Panc1 (cell line): ENCODE data around the gene OR2AE1. TPM values are rescaled to one million over a fixed set of nuclear protein-coding genes. Genes with fewer than 3 reads are reported as not detected.
A peak's percentile ranks its signal among the peaks of the same experiment; 100 is the strongest.

Experiments
- ATAC-seq: fragments of 200-7000 bp; cut with Tn5 transposase; 2 replicates; pipeline ENCODE4 v1.9.1; 2020; ENCODE audit warnings: mild to moderate bottlenecking, moderate library complexity
- BruUV-seq: library from RNA; stranded (reverse); fragments of 400-500 nt; replicated peaks from 2 replicates; lab custom pipeline; 2021; lab: Mats Ljungman, UMichigan
- CTCF ChIA-PET: fragments of 300-600 bp; sonication (Branson Sonifier 250); formaldehyde crosslinking; loops from one replicate; lab custom pipeline; 2022; ENCODE audit warnings: antibody characterized with exemption; lab: Charles Lee
- POLR2A ChIA-PET: fragments of 300-600 bp; sonication (Branson Sonifier 250); formaldehyde crosslinking; loops from one replicate; lab custom pipeline; 2022; ENCODE audit warnings: antibody characterized with exemption; lab: Charles Lee
- DNase-seq: peaks from one replicate; pipeline ENCODE4 v3.0.0-alpha.2; 2010; ENCODE audit warnings: low read depth, low spot score
- H3K27ac ChIP-seq: 2 replicates; pipeline ENCODE4 v1.5.1; 2011; ENCODE audit warnings: mild to moderate bottlenecking, low read length, inconsistent platforms
- H3K27me3 ChIP-seq: fragments of 200-500 bp; sonication (Bioruptor generic); 2 replicates; pipeline ENCODE4 v1.6.0; 2014; ENCODE audit warnings: low read length, inconsistent platforms; ENCODE audit not compliant: control insufficient read depth, insufficient read depth
- H3K36me3 ChIP-seq: fragments of 200-500 bp; sonication (Bioruptor generic); 2 replicates; pipeline ENCODE4 v1.5.1; 2014; ENCODE audit warnings: inconsistent platforms, mild to moderate bottlenecking, low read length, moderate library complexity; ENCODE audit not compliant: control insufficient read depth, insufficient read depth
- H3K4me1 ChIP-seq: 2 replicates; pipeline ENCODE4 v1.5.1; 2011; ENCODE audit warnings: inconsistent platforms, mild to moderate bottlenecking, low read length, moderate library complexity; ENCODE audit not compliant: control insufficient read depth, insufficient read depth
- H3K4me3 ChIP-seq, 2 experiments: 2 replicates each; pipeline ENCODE4 v1.5.1; 2011 to 2012; ENCODE audit warnings: low read depth in 2 of 2, low read length in 2 of 2, mild to moderate bottlenecking in 2 of 2, inconsistent platforms in 1 of 2, moderate library complexity in 1 of 2
- H3K9me3 ChIP-seq: fragments of 200-500 bp; sonication (Bioruptor generic); 2 replicates; pipeline ENCODE4 v1.5.1; 2014; ENCODE audit warnings: low read depth, mild to moderate bottlenecking, inconsistent platforms, low read length, moderate library complexity; ENCODE audit not compliant: control insufficient read depth, insufficient read depth
- CTCF ChIP-seq: fragments of 450-650 bp; IDR thresholded peaks from 2 replicates; pipeline ENCODE4 v1.5.1; 2017; ENCODE audit warnings: mild to moderate bottlenecking
- POLR2AphosphoS5 ChIP-seq: IDR thresholded peaks from 2 replicates; pipeline ENCODE4 v1.6.1; 2012; ENCODE audit warnings: mild to moderate bottlenecking, low read depth, low read length, moderate library complexity
- REST ChIP-seq, 2 experiments: IDR thresholded peaks; 2 replicates each; pipeline ENCODE4 v1.6.1; 2011 to 2012; ENCODE audit warnings: low read depth in 2 of 2, control low read depth in 1 of 2, low read length in 1 of 2, mild to moderate bottlenecking in 1 of 2, moderate library complexity in 1 of 2; ENCODE audit not compliant: insufficient read depth in 1 of 2
- in situ Hi-C: cut with HindIII; loops from 2 replicates; pipeline ENCODE4 v1.10.0; 2016; ENCODE audit warnings: low sequenced_read_pairs, low pct_unique_long_range_greater_than_20kb
- intact Hi-C: fragments of 100-400 bp; cut with micrococcal nuclease; formaldehyde crosslinking; loops from one replicate; pipeline ENCODE4 v1.10.0; 2022; ENCODE audit not compliant: unreplicated experiment
- total RNA-seq: library from RNA; stranded (reverse); gene quantifications from one replicate; pipeline ENCODE4 v1.2.1, GENCODE V29; 2021; ENCODE audit not compliant: unreplicated experiment

Gene OR2AE1
- total RNA-seq, 1 experiment from 2014 or later = not detected

DNA sequence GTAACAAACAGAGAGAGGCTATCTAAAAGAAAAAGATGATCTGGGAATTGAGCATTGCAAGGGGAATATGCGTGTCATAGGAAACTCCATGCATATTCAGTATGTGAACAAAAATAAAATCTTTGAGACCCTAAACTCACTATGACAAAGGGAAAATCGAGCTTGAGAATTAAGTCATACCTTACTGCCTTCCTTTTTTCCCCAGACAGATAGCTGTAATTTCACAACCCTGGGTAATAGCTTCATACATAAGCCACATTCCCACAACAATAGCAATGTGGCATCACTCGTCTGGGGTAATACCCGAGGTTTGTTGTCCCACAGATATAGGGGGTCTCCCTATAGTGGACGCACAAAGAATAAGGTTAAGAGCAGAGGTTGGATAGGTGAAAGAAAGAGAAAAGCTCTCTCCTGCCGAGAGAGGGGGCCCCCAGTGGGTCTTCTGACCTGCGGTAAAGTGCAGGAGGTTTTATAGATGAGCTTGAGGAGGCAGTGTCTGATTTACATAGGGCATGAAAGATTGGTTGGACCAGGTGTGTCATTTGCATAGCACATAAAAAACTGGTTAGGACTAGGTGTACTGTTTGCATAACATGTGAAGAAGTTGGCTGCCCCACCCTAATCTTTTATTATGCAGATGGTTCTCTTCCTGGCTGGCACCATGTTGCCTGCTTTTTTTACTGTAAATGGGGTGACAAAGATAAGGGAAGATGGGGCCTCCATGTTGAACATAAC lies 37.4 kb downstream of the OR2AE1 start:
- no peaks in the 10 kb centered on the region for H3K9me3 ChIP-seq
- no peak overlapping the region for H3K4me3 ChIP-seq
- no peak overlapping the region for H3K27ac ChIP-seq
- no peak for ATAC-seq
- in situ Hi-C loops = no loop called here
- no TSS peak for BruUV-seq
- POLR2A ChIA-PET = no interaction called here
- H3K36me3 ChIP-seq = no peaks in the 10 kb centered on the region
- H3K27me3 ChIP-seq = peaks cover 10% of the 10 kb centered on the region
- DNase-seq = no peak
- TF ChIP-seq CTCF (no peak), REST (IDR thresholded peaks at IDR 0.05; ENCODE audit: insufficient read depth in 1 of 2, low read depth in 2 of 2, low read length in 1 of 2) (no peak), POLR2AphosphoS5 (no peak)
- CTCF ChIA-PET = no interaction called here
- intact Hi-C loops = no loop called here
- no peaks in the 10 kb centered on the region for H3K4me1 ChIP-seq

DNA sequence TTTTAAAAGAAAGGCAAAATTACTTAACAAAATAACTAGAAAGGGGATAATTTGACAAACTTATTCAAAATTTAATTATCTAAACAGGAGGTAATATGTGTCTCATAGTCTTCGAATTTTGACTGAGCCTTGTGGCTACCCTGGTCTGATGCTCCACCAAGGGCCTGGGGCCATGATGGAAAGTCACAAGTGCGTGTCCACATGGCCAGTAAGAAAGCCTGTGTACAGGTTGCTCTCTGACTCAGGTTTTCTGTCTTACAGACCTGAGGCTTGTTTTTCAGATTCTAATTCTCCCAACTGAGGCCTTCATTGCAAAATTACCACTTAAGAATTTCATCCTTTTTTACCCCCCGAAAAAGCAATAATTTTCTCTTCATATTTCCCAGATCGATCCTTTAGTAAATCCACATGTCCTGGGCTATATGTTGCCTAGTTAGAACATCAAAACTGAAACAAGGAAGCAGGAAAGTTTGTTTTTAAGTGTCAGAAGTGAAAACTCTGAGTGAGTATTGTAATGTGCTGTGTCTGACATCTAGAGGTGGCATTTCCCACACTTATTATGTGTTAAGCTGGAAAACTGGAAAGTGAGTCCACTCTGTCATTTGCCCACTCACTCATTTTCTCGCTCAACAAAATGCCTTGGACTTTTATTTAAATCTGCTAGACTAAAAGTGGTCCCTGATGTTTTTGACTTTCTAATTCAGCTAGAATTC lies 39.0 kb downstream of the OR2AE1 start:
- DNase-seq (peak; percentile 13), ATAC-seq (no peak)
- POLR2A ChIA-PET = interaction anchor here (0.6 kb wide), 1 partner anchor 331 kb away, joined by 3 read pairs; no protein-coding TSS in a partner anchor
- H3K27ac ChIP-seq = no peak overlapping the region
- H3K36me3 ChIP-seq = no peaks in the 10 kb centered on the region
- TF ChIP-seq CTCF = peak; percentile 39; the same call in 1 of the 2 replicates
- TF ChIP-seq POLR2AphosphoS5 = no peak
- BruUV-seq = no TSS peak
- H3K4me3 ChIP-seq = no peak overlapping the region
- in situ Hi-C loops = no loop called here
- no peaks in the 10 kb centered on the region for H3K4me1 ChIP-seq
- H3K27me3 ChIP-seq = peaks cover 10% of the 10 kb centered on the region
- intact Hi-C loops = no loop called here
- H3K9me3 ChIP-seq = no peaks in the 10 kb centered on the region
- CTCF ChIA-PET = no interaction called here
